GM21526 (cell line): ENCODE results near the gene ARHGEF3.
A peak's percentile ranks its signal among the peaks of the same experiment; 100 is the strongest.

Source experiments
- ATAC-seq: cut with Tn5 transposase; IDR thresholded peaks from one replicate; pipeline ENCODE4 v1.9.1; 2021; ENCODE audit warnings: moderate library complexity; ENCODE audit not compliant: unreplicated experiment, low FRiP score

Gene ARHGEF3

GRCh38 chr3:56799251-56799882 lies 2.4 kb downstream of the ARHGEF3 start:
- peak; percentile 34 for ATAC-seq

GRCh38 chr3:56796996-56797395 lies 4.8 kb downstream of the ARHGEF3 start:
- no peak for ATAC-seq

GRCh38 chr3:56796202-56796601 lies 5.5 kb downstream of the ARHGEF3 start:
- ATAC-seq = no peak

GRCh38 chr3:56795829-56796185 lies 5.9 kb downstream of the ARHGEF3 start:
- no peak for ATAC-seq

- ATAC-seq = no peak
Observed at GRCh38 chr3:56795097-56795828, 6.5 kb downstream of the ARHGEF3 start.

GRCh38 chr3:56792193-56792592 lies 9.6 kb downstream of the ARHGEF3 start:
- no peak for ATAC-seq

GRCh38 chr3:56790016-56790821 lies 11.5 kb downstream of the ARHGEF3 start:
- ATAC-seq = no peak

GRCh38 chr3:56789076-56789475 lies 12.7 kb downstream of the ARHGEF3 start:
- ATAC-seq = no peak

- ATAC-seq = no peak
Observed at GRCh38 chr3:56788521-56788920, 13.2 kb downstream of the ARHGEF3 start.

- ATAC-seq = no peak
Observed at GRCh38 chr3:56787784-56788256, 13.9 kb downstream of the ARHGEF3 start.

- ATAC-seq = no peak
Observed at GRCh38 chr3:56787258-56787775, 14.4 kb downstream of the ARHGEF3 start.

GRCh38 chr3:56785499-56785898 lies 16.2 kb downstream of the ARHGEF3 start:
- ATAC-seq = no peak

- no peak for ATAC-seq
Observed at GRCh38 chr3:56784448-56785001, 17.2 kb downstream of the ARHGEF3 start.

GRCh38 chr3:56783644-56784447 lies 17.9 kb downstream of the ARHGEF3 start:
- peak; percentile 98 for ATAC-seq

- ATAC-seq = no peak
Observed at GRCh38 chr3:56782906-56783305, 18.8 kb downstream of the ARHGEF3 start.

GRCh38 chr3:56782215-56782614 lies 19.5 kb downstream of the ARHGEF3 start:
- no peak for ATAC-seq

- ATAC-seq = no peak
Observed at GRCh38 chr3:56781762-56782161, 20.0 kb downstream of the ARHGEF3 start.

GRCh38 chr3:56780936-56781335 lies 20.8 kb downstream of the ARHGEF3 start:
- no peak for ATAC-seq

GRCh38 chr3:56778893-56779292 lies 22.9 kb downstream of the ARHGEF3 start:
- no peak for ATAC-seq

- ATAC-seq = no peak
Observed at GRCh38 chr3:56776556-56776950, 25.2 kb downstream of the ARHGEF3 start.
